ENCODE results near the gene SLC2A8.

Gene SLC2A8, protein sequence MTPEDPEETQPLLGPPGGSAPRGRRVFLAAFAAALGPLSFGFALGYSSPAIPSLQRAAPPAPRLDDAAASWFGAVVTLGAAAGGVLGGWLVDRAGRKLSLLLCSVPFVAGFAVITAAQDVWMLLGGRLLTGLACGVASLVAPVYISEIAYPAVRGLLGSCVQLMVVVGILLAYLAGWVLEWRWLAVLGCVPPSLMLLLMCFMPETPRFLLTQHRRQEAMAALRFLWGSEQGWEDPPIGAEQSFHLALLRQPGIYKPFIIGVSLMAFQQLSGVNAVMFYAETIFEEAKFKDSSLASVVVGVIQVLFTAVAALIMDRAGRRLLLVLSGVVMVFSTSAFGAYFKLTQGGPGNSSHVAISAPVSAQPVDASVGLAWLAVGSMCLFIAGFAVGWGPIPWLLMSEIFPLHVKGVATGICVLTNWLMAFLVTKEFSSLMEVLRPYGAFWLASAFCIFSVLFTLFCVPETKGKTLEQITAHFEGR

DNA sequence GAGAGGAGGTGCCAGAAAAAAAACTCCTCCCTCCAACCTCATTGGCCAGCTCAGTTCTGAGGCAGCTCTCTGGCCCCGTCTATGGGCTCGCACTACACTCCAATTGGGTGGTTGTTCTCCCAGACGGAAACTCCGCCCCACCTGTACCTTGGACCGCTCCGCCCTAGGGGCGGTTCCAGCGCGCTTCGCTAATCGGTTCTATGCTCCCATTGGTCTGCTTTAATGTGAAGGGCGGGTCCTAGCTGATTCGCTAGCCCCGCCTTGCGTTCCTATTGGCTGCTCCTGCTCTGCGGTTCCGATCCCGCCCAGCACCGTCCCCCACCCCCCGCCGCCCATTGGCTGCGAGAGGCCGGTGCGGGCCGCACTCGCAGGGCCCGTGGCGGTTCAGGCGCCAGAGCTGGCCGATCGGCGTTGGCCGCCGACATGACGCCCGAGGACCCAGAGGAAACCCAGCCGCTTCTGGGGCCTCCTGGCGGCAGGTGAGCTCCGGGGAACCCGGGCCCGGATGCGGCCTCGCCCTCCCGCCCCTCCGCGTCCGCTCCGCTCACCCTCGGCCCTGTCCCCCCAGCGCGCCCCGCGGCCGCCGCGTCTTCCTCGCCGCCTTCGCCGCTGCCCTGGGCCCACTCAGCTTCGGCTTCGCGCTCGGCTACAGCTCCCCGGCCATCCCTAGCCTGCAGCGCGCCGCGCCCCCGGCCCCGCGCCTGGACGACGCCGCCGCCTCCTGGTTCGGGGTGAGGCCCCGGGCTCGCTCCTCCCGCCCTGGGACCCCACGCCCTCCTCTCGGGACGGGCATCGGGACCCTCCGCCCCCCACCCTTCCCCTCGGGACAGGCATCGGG is at the start of gene SLC2A8:
Gene SLC2A8 (plus strand): TSS at position 362 of the 838 bp plus-strand sequence. CDS start 62 bp downstream, at position 424.
- peak; percentile 100 for DNase-seq (ENCODE audit: low spot score)

DNA sequence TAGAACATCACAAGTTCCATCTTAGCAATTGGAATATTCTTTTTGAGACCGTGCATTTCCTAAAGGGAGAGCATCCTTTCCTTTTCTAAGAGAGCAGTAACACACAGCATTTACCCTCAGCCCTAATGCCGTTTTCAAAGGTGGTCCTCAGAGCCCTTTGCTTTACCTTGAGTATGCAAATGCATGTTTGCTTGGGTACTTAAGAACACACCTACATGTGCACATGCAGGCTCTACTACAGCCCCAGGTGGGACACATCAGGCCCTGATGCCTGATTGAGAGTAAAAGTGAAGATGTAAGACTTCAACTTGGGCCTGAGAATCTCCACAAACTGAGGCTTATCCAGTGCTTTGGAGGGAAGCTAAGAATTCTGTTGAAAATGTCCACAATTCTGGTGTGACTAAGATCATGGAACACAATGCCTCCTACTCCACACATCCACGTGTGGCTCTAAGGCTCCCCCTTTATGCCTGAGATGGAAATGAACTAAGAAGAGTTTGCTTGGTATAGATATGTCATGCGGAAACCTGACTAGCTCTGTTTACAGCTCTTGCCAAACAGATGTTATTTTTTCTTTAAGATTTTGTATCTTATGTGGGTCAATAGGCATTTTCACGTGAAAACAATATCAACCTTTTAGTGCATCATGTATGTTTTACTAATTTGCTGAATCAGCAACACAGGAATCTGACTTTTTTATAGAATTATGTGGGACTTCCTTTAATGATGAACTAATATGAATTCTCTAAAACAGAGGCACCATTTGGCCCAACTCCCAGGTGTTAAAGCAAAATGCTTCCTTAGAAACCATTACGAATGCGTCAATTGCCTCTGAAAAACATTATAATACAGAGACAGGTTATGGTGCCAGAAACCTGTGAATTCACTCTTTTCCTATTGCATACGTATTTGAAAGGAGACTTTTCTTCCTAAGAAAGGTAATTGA is 48.9 kb upstream of the SLC2A8 start:
- peak; percentile 35 for DNase-seq (ENCODE audit: low spot score)

DNA sequence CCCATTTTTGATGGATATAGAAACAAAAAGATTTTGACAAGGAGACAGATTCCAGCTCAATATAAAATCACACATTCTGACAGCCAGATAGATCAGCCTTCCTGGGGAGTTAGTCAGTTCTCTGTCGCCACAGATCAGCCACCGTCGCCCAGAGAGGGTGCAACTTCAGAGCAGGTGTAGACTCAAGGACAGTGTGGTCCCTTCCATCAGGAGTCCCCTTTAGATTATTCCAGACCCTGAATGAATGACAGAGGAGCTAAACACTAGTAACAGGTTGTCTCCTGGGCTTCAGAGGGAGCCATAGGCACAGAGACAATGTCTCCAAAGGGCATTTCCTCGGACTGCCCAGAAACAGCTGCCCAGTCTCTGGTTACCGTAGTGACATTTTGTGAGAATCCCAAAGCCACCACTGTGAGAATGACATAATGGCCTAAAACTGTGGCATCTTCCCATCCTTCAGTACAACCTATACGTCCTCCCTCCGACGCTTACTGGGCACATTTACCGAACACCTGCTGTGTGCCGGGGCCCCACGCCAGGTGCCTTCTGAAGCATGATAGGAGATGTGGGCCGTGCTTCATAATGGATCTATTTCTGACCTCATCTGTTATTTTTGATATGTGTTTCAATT is 47.4 kb upstream of the SLC2A8 start:
- DNase-seq (ENCODE audit: low spot score), result no peak

DNA sequence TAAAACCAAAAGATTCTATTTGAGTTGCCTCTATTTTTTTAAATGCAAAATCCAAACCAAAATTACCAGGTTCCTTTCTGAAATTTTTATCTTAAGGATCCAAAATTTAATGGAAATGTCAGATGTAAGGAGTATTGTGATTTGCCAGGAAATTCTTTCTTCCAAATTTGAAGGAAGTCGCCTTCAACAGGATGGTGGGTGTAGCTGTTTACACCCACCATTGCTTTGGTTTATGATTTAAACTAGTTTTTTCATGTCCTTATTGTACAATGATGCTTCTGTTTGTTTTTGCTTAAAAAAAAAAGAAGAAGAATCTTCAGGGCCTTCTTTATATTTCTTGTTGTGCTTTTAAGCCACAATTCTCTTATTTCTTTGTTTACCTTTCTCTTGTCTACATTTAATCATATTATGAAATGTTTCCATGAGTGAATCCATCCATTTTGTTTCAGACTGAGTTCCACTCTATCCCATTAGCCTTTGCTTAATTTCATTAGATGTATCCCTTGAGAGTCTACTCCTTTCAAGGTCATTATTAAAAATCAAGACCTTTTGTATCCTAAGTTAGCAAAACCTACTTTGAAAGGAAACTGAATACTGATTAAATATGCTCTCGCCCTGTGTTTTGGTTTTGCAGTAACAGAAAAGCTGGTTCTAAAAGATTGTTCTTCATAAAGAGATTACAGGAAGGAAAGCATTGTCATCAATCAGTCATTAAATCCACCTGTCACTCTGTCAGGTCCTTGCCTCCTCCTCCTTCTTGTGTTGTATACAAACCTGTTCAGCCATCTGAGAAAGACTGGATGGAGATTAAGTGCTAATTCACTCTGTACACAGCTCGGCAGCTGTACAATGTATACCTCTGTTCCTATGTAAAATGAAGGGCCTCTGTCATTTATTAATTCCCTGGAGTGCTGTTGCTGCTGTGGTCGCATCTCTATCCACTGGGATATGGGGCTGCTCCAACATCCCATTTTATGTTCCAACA is 45.5 kb upstream of the SLC2A8 start:
- DNase-seq (ENCODE audit: low spot score), result no peak

DNA sequence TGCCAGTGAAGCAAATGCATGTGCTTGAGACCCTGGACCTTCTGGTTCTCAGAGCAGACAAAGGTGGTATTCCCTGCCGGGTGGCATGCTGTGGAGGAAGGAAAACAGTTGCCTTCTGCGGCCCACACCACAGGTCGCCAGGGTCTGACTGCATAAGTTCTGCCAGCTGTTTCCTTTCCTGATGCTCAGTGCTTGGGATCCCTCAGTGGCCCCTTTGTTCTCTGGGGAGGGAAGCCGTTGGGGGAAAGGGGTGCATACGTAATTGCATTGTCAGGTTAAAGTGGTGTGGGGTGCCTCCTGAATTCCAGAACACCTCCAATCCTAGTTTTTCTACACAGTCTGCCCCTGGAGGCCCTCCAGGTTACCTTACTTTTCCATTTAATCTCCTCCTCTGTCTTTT is 43.1 kb upstream of the SLC2A8 start:
- DNase-seq (ENCODE audit: low spot score), result no peak

DNA sequence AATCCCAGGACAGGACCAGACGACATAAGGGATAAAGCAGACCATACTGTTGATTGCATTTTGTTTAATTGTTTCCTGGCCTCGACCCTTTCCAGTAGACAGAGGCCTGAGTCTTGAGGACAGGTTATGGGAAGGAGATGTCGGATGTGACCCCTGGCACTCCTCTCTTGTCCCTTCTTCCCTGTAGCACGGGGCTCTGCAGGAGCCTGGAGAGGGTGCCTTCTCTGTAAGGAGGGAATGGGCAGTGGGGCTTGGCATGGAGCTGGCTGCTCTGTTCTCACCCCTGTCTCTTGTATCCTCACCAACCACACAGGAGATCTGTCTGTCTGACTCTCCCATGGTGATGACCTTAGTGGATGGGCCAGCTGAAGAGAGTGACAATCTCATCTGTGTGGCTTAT is 40.1 kb upstream of the SLC2A8 start:
- DNase-seq (ENCODE audit: low spot score), result no peak

DNA sequence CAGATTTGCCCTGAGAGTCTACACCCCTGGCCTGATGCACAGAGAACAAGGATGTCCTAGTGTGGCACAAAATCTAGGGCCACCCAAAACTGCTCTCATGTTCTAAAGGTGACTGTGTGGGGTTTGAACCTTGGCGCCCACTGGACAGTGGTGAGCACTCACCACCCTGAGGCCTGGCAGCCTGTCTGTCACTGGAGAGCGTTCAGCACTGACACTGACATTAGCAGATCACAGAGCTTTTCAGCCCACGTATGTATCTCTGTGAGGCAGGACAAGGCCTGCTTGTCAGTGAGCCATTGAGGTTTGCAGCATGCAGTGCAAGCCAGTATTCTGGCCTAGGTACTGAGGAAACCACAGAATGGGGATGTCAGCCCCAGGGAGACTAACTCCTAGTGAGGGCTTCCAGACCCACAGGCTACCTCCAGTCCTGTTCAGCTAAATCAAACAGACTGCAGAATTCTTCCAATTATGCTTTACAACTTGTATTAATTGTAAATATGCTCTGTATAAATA is 38.9 kb upstream of the SLC2A8 start:
- DNase-seq (ENCODE audit: low spot score), result no peak

DNA sequence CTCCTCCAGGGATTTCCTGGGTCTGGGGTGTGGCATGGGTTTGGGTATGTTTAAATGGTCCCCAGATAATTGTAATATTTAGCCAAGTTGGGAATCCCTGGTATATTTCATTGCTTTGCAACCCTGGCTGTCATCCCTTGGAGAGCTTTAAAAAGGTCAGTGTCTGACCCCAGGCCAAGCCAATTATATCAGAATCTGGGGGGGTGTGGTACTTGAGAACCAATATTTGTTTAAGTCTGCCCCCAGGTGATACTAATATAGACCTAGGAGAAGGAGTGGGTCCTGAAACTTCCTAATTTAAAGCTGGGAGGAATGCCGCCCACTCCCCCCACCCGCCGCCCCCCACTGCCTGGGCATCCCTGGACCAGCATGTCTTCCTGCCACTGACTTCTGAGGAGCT is 38.2 kb upstream of the SLC2A8 start:
- no peak for DNase-seq (ENCODE audit: low spot score)

DNA sequence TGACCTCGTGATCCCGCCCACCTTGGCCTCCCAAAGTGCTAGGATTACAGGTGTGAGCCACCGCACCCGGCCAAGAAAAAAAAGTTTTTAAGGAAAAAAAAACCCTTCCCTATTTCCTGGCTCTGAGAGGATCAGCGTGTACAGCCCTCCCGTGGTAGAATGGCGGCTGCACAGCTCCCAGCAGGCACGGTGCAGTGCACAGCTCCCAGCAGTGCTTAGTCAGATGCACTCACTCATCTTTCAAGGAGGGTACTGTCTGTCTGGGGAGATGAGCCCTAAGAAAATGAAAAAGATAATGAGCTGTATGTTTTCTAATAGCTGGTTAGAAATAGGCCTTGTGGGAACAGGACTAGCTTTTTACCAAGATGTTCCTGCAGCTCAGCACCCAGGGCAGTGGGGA is 36.7 kb upstream of the SLC2A8 start:
- no peak for DNase-seq (ENCODE audit: low spot score)

DNA sequence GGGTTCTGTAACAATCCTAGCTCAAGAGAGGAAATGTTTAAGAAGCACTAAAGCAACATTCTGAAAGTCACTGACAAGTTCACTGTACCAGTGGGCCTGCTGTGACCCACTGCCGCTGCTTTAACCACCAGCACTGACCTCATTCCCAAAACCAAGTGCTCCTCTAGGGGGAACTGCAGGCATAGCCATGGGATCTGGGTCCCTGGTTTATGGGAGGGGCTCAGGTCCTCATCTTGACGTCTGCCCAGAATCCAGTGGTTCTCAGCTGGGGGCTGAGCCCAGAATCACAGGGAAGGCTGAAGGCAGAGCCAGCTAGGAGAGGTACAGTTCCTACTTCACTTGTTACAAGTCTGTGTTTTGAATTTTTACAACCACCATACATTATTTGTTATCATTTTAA is 36.1 kb upstream of the SLC2A8 start:
- DNase-seq (ENCODE audit: low spot score), result peak; percentile 41

DNA sequence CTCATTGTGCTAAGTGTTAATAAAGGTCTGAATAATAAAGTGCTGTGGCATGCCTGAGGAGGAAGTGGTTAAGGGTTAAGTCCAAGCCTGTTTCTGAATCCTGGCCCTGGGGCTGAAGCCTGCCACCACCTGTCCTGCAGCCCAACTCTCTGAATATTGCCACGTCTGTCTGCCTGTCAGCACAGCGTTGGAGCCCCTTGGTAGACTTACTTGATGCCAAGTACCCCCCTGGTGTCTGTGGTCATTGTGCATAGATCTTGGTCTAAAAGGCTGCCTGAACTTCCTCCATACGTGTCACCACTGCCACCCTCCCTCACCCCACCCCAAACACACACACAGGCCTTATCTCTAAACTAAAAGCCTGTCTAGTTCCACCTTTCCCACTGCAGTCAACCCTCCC is 35.4 kb upstream of the SLC2A8 start:
- DNase-seq (ENCODE audit: low spot score), result peak; percentile 27

DNA sequence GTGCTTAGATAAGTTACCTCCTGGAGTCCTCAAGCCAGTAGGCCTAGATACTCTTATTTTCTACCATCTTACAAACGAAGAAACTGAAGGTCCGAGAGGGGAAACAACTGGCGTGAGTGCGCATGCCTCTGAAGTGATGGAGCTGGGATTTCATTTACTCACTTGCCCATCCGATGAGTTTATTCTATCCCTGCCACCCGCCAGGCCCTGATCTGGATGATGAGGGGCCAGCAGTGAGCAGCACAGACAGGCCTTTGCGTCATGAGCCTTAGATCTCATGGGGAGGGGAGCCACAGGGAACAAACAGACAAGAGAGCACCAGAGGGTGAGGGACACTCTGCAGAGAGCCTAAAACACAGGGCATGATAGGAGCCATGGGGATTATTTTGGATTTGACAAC is 34.1 kb upstream of the SLC2A8 start:
- DNase-seq (ENCODE audit: low spot score), result no peak

DNA sequence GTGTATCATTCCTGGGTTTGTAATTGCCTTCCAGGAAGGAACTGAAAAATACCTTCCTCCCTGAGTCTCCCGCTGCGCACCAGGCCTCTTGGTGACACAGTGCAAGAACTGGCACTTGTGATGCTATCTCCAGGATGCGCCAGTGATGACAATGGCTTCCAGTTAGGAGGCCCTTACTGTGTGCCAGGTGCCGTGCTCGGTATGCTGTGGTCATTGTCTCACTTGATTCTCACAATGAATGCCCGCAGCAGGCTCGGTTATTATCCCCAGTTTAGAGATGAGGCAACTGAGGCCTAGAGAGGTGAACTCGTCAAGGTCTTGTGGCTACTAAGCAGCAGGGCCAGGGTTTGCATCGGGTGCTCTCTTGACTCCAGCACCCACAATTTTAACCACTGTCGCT is 31.5 kb upstream of the SLC2A8 start:
- no peak for DNase-seq (ENCODE audit: low spot score)

DNA sequence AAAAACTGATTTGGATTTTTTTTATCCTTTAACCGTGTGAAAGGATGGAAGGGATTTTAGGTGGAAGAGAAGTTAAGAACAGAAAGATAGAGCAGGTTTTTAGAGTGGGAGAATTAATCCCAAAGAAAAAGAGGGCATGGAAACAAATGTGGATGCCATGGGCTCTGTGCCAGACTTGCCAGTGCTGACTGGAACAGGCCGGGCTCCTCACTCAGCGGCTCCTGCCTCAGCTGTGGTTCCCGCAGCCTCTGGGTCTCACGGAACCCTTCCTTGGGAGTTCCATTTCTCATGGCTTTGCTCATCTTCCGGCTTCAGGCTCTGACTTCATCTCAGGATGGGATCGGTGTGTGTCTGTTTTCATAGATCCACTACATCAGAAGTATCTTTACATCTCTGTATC is 30.4 kb upstream of the SLC2A8 start:
- DNase-seq (ENCODE audit: low spot score), result no peak

DNA sequence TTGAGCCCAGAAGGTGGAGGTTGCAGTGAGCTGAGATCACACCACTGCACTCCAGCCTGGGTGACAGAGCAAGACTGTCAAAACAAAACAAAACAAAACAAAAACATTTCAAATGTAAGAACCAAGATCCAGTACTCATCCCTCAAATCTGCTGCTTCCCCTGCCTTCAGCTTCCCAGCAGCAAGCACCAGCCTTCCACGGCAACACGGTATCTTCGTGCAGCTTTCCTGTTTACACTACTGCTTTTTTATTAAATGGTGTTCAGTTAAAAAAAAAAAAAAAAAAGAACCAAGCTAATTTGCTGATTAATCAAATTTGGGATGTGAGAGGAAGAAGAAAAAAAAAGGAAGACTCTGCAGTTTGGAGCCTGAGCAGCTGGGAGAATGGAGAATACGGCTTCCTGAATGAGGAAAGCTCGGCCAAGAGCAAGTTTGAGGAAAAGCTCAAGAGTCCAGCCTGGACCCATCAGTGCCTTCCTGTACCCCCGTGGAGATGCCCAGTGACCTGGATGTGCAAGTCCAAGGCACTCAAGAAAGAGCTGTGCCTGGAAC is 28.0 kb upstream of the SLC2A8 start:
- DNase-seq (ENCODE audit: low spot score), result no peak

DNA sequence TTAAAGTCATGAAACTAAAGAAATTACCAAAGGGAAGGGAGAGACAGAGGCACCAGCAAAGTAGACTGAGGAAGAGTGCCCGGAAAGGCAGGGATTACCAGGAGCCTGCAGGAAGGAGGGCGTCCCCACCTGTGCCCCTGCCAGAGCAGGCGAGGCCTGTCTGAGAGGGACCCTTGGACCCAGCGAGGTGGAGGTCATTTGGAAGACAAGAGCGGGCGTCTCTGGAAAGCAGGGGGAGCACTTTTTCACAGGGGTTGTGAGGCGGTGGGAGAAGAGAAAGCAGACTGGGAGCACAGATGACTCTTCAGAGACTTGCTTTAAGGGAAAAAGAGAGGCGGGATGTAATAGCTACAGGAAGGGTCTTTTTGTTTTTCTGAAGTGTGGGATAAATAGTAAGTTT is 27.5 kb upstream of the SLC2A8 start:
- no peak for DNase-seq (ENCODE audit: low spot score)

DNA sequence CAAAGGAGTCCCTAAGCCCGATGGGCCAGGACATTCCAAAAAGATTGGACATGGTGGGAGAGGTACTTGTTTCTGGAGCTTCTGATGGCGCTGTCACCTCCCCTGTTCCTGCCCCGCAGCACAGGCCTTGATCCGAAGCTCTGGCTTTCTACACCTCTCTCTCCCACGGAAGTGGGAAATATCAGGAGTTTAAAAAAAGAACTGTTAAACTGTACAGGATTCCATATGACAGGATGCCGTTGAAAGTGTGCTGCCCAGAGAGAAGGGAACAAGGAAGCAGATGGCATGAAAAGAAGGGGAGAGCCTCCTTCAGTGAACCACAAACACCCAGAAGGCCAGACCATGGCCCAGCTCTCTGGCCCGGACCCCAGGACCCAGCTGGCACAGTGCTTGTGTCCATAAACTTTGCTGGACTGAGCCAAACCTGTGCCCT is 26.8 kb upstream of the SLC2A8 start:
- no peak for DNase-seq (ENCODE audit: low spot score)

DNA sequence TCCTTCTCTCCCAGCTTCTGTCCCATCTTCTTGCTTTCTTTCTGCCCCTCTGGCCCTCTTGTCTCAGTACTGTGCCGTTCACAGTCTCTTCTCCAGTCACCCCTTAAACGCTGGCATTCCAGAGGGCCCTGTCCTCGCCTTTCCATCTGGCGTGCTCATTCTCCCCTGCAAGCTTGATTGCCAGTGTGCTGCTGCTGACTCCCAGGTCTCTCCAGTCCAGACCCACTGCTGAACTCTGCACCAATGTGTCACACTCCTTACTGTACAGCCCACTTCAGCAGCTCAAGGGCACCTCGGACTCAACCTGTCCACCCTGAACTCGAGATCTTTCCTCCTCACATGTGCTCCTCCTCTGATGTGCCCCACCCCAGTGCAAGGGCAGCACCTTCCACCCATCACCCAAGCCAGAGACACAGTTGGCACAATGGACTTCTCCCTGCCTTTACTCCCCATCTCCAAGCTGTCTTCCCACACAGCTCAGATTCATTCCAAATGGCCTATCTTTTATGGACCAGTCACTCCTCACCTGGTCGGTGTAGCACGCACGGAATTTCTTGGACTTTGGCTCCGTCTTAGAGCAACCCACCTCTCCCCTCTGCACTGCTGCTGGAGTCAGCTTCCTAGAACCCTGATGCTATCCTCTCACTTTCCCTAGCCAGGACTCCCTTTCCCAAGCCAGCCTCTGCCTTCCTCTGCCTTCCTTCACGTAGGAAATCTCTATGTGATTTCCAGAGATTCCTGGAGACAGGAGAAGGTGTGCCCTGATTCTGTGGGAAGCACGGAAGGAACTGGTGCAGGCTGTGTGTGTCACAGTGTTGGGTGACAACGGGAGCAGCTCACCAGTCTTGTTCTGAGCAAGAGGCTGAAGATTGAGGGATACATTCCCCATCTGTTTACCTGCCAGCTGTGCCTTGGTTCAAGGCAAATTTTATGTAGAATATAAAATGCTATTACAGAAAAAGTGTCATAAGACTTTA is 26.0 kb upstream of the SLC2A8 start:
- no peak for DNase-seq (ENCODE audit: low spot score)

DNA sequence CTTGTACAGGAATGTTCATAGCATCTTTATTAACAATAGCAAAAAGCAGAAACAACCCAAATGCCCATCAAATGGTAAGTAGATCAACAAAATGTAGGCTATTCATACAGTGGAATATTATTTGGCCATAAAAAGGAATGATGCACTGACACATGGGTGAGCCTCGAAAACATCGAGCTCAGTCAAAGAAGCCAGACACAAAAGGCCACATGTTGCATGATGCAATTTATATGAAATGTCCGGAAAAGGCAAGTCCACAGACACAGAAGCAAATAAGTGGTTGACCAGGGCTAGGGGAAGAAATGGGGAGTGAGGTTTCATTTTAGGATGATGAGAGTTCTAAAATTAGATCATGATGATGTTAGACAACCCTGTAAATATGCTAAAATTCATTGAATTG is 16.5 kb upstream of the SLC2A8 start:
- DNase-seq (ENCODE audit: low spot score), result peak; percentile 20

All from SW480 (cell line).